ENCODE results near the gene PDZD2.

The PDZD2 gene

DNA sequence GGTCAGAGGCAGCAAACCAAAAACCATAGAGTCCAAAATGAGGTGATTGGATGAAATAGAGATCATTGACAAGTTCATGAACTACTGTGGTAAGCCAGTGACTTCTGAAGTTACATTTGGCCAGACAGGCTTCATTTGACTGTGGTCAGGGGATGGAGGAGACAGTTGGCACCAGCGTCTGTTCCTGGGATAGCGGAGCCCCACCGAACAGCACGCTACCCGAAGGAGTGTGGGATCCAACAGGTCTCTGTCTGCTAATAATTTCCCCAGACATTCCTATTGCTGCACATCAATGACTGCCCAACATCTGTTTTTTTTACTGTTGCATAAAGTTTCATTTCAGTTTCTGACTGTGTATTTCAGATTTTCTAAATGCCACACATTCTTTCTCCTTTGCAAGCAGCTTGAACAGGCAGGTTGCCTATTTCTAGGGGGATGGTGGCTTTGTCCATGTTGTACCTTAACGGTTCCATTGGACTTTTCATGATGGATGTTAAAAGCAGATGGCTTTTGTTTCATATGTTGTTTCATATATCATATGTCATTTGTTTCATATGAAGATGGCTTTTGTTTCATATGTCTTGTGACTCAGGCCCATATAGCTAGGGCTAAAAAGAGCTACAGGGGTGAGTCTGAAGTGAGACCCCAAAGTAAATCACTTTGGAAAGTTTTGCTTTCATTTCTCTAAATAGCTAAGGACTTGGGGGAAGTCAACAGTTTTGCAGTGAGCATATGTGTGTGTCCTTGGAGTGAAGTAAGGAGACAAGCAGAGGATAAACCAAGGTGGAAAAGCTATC, 354.4 kb downstream of the PDZD2 start:
- H3K27me3 ChIP-seq: no peaks in the 10 kb centered on the region
- DNase-seq: no peak
- H3K9me3 ChIP-seq: no peaks in the 10 kb centered on the region
- TF ChIP-seq, protein P1, sequence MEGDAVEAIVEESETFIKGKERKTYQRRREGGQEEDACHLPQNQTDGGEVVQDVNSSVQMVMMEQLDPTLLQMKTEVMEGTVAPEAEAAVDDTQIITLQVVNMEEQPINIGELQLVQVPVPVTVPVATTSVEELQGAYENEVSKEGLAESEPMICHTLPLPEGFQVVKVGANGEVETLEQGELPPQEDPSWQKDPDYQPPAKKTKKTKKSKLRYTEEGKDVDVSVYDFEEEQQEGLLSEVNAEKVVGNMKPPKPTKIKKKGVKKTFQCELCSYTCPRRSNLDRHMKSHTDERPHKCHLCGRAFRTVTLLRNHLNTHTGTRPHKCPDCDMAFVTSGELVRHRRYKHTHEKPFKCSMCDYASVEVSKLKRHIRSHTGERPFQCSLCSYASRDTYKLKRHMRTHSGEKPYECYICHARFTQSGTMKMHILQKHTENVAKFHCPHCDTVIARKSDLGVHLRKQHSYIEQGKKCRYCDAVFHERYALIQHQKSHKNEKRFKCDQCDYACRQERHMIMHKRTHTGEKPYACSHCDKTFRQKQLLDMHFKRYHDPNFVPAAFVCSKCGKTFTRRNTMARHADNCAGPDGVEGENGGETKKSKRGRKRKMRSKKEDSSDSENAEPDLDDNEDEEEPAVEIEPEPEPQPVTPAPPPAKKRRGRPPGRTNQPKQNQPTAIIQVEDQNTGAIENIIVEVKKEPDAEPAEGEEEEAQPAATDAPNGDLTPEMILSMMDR (IDR thresholded peaks at IDR 0.05; ENCODE audit: low read depth, low read length): no peak
- H3K36me3 ChIP-seq: no peaks in the 10 kb centered on the region
- H3K4me3 ChIP-seq (ENCODE audit: low read depth, low read length): no peak overlapping the region
- H3K4me1 ChIP-seq: no peaks in the 10 kb centered on the region

DNA sequence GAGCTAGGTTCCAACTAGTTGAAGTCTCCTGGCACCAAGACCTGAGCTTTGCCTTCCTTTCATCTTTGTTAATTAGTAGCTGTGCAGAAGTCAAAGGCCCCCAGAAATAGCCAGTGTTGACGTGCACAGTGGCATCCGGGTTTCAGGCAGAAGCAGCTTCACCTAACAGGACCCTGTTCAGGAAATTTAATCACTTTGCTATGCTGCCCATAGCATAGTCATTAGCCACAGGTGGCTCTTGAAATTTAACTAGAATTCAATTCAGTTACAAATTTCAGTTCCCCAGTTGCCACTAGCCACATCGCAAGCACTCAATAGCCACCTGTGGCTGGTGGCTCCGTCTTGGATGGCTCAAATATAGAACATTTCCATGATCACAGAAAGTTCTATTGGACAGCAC, 356.1 kb downstream of the PDZD2 start:
- Histone ChIP-seq H3K9me3 (no peaks in the 10 kb centered on the region), H3K36me3 (no peaks in the 10 kb centered on the region), H3K4me3 (ENCODE audit: low read depth, low read length) (no peak overlapping the region), H3K27me3 (no peaks in the 10 kb centered on the region), H3K4me1 (no peaks in the 10 kb centered on the region)
- TF ChIP-seq, protein P1 (IDR thresholded peaks at IDR 0.05; ENCODE audit: low read depth, low read length): no peak
- no peak for DNase-seq

DNA sequence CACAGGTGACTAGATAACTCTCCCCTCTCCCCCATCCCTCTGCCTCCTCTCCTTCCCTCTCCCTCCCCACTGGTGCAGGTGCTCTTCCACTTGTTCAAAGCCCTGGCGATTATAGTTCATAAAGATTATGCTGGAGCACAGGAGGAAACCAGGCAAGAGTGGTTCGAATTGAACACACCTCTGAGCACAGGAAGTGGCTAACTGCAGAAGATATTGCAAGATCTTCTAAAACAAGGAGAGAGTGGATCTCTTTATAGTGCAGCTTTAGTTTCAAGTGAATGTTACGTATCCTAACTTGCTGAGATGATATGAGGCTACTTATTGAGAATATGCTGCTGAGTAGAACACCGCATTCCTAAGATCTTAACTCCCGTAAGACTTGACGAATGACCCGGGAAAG, 356.8 kb downstream of the PDZD2 start:
- H3K4me3 ChIP-seq (ENCODE audit: low read depth, low read length): no peak overlapping the region
- H3K9me3 ChIP-seq: no peaks in the 10 kb centered on the region
- TF ChIP-seq, protein P1 (IDR thresholded peaks at IDR 0.05; ENCODE audit: low read depth, low read length): no peak
- no peak for DNase-seq
- no peaks in the 10 kb centered on the region for H3K36me3 ChIP-seq
- H3K27me3 ChIP-seq: no peaks in the 10 kb centered on the region
- no peaks in the 10 kb centered on the region for H3K4me1 ChIP-seq

DNA sequence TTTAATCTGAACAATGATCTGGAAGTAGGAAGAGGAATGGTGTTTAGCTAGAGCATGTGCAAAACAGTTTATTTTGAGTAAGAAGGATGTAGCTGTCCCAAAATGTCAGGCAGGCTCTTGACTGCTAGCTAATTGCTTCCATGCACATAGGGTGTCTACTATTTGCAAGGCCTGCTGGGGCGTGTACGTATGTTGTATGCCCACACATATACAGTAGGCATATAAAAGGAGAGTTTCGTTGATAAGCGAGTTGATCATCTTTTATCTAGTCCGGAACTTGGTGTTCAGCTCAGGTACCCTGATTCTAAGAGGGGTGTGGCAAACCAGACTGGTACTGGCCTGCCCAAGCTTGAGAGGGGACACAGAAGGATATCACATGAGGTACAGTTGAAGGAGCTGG, 358.0 kb downstream of the PDZD2 start:
- TF ChIP-seq, protein P1 (IDR thresholded peaks at IDR 0.05; ENCODE audit: low read depth, low read length): no peak
- Histone ChIP-seq H3K4me1 (no peaks in the 10 kb centered on the region), H3K4me3 (ENCODE audit: low read depth, low read length) (no peak overlapping the region), H3K36me3 (no peaks in the 10 kb centered on the region), H3K9me3 (no peaks in the 10 kb centered on the region), H3K27me3 (no peaks in the 10 kb centered on the region)
- no peak for DNase-seq

DNA sequence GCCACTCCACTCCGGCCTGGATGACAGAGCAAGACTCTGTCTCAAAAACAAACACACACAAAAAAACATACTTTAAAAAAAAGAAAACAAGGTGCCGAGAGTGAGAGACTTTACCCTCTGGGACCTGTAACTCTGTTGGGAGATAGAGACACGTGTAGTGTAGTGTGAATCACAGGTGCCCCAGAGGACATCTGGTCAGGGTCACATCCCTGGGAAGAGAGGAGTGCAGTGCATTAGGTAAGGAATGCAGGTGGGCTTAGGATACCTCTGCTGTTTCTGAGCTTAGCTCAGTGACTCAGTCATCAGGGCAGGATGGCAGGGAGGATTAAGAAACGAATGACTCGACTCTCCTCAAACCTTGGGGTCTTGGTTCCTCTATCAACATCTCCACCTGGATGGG, 360.5 kb downstream of the PDZD2 start:
- no peaks in the 10 kb centered on the region for H3K4me1 ChIP-seq
- H3K27me3 ChIP-seq: no peaks in the 10 kb centered on the region
- no peak for DNase-seq

DNA sequence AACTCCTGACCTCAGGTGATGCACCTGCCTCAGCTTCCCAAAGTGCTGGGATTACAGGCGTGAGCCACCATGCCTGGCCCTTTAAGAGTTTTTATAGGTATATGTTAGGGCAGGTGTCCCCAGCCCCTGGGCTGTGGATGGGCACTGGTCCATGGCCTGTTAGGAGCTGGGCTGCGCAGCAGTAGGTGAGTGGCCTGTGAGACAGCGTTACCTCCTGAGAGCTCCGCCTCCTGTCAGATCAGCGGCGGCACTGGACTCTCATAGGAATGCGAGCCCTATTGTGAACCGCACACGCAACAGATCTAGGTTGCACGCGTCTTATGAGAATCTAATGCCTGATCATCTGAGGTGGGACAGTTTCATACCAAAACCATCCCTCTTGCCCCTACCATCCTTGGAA, 361.8 kb downstream of the PDZD2 start:
- TF ChIP-seq, protein P1 (IDR thresholded peaks at IDR 0.05; ENCODE audit: low read depth, low read length): no peak
- Histone ChIP-seq H3K4me3 (ENCODE audit: low read depth, low read length) (no peak overlapping the region), H3K4me1 (no peaks in the 10 kb centered on the region), H3K9me3 (no peaks in the 10 kb centered on the region), H3K27me3 (no peaks in the 10 kb centered on the region), H3K36me3 (no peaks in the 10 kb centered on the region)
- DNase-seq: no peak

More for the DNA sequence above, 360.5 kb downstream of the PDZD2 start:
- Histone ChIP-seq H3K4me3 (ENCODE audit: low read depth, low read length) (no peak overlapping the region), H3K36me3 (no peaks in the 10 kb centered on the region), H3K9me3 (no peaks in the 10 kb centered on the region)
- TF ChIP-seq, protein P1 (IDR thresholded peaks at IDR 0.05; ENCODE audit: low read depth, low read length): no peak
